Hematopoietic multipotent progenitor cell (in vitro differentiated cells): ENCODE data around the gene GRAP. TPM values are rescaled to one million over a fixed set of nuclear protein-coding genes. Genes with fewer than 3 reads are reported as not detected.

Experiments
- DNase-seq, 3 donors: peaks; one replicate each; pipeline ENCODE4 v3.0.0-alpha.2; 2011 to 2015; ENCODE audit warnings: low read depth in 2 of 3, low spot score in 2 of 3
- total RNA-seq: library from RNA; depleted of rRNA; stranded (reverse); fragments of >200 nt; gene quantifications from one replicate; pipeline ENCODE4 v1.2.3, GENCODE V29; 2012

Gene GRAP
- total RNA-seq, 1 donor, result 22.9 TPM

- DNase-seq, result peak; percentile 61 to 90 (median 70)
Measured at GRCh38 chr17:19004421-19005136, 42.2 kb downstream of the GRAP start, which contains the start of gene FAM83G. FAM83G (minus strand) TSS chr17:19004764; CDS start chr17:19004041, 723 bp downstream.

GRCh38 chr17:19003543-19004420, 43.0 kb downstream of the GRAP start:
- no peak for DNase-seq

DNA sequence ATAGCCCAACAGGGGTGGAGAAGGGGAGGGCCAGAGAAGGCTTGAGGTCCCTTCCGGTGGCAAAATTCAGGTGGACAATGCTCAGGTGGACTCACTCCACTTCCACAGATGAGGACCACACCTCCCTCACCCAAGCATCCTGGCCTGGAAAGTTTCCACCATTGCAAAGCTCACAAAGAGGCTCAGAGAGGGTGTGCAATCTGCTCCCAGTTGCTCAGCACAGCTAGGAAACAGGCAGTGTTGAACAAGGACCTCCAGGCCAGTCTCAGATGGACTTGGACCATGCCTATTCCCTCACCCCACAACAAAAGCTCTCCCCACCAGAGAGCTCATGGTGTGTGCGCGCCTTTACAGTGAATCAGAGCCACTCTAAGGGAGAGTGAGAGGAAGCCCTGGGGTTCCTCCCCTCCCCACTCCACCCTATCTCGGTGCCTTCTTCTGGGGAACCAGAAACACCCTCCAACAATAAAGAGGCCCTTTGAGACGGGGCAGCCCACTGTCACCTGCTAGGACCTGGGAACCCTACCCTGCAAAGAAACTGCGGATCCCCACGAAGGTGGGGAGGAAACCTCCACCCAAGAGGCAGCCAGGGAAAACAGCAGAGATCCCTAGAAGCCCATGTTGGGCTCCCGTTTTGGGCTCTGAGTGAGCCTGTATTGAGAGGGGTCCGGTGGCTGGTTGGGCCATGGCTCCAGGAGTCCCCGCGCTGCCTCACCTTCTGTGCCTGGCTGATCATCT, 43.8 kb downstream of the GRAP start:
- no peak for DNase-seq

GRCh38 chr17:19001907-19002590, 44.7 kb downstream of the GRAP start:
- DNase-seq, result no peak

GRCh38 chr17:19000531-19001325, 46.0 kb downstream of the GRAP start:
- no peak for DNase-seq

- DNase-seq, result no peak
Measured at GRCh38 chr17:18999911-19000310, 46.8 kb downstream of the GRAP start.

DNA sequence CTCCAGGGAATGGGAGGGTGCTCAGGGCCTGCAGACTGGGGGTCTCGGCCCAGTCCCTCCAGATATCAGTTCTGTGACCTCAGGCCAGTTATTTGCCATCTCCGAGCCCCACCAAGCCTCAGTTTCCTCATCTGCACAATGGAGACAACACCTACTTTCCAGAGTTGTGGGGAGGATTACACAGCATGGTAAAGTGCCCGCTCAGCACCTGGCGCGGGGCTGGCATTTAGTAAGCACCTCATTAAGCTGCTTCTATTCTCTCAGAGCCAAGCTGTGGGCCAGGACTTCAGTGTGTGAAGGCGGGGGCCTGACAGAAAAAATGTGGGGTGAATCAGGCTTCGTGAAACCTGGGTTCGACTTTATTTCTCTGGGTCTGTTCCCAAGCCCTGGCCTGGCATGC, 47.4 kb downstream of the GRAP start:
- no peak for DNase-seq

DNA sequence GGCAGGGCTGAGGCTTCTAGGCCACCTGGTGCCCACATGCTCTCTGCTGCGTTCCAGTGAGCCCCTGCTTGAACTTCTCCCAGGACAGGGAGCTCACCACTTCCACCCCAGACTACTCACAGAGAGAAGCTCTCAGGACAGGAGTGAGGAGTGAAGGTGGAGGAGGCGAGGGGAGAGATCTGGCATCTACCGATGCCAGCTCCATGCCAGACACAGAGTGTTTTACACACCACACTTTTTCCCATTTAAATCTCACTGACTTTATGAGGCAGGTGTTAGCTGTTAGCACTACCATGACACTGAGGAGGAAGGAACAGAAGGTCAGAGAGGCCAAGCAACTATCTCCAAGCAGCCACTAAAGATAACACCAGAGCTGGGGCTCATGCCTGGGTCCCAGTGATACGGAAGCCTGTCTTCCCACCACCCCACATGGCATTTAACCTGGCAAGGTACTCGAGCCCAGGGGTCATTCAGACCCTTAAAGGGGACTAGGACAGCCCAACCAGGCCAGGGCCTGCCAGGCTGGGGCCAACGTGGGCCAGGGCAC, 49.0 kb downstream of the GRAP start:
- DNase-seq, result no peak

DNA sequence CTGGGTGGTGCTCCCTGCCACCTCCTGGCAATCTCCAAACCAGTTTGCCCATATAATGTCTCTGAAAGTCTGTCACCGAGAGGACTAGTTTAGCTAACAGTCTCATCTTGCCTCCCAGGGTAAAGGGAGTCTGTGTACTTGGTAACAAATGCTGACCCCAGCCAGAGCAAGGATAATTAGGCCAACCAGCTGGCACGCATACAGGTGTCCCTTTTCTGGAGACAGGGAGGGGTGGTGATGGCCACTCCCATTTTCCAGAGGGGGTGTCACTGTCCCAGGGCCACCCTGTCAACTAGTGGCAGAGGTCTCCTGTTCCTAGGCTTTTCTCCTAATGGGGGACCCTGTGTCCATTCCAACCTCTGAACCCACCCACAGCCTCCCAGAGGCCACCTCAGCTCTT, 50.3 kb downstream of the GRAP start:
- no peak for DNase-seq

GRCh38 chr17:18995220-18995619, 51.5 kb downstream of the GRAP start:
- no peak for DNase-seq

DNA sequence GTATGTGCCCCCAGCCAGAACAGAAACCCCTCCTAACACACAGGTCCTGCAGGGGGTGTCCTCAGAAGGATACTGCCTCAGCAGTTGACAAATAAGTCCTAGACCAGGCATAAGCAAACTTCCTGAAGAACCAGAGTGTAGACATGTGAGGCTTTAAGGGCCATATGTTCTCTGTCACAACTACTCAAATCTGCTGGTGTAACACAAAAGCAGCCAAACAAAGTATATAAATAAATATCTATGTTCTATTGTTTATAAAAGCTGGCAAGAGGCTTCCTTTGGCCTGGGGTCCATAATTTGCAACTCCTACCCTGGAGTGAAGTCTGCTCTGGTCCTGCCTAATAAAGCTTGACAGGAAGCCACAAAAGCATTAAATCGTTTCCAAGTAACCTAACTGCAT, 52.1 kb downstream of the GRAP start:
- DNase-seq, result no peak

DNA sequence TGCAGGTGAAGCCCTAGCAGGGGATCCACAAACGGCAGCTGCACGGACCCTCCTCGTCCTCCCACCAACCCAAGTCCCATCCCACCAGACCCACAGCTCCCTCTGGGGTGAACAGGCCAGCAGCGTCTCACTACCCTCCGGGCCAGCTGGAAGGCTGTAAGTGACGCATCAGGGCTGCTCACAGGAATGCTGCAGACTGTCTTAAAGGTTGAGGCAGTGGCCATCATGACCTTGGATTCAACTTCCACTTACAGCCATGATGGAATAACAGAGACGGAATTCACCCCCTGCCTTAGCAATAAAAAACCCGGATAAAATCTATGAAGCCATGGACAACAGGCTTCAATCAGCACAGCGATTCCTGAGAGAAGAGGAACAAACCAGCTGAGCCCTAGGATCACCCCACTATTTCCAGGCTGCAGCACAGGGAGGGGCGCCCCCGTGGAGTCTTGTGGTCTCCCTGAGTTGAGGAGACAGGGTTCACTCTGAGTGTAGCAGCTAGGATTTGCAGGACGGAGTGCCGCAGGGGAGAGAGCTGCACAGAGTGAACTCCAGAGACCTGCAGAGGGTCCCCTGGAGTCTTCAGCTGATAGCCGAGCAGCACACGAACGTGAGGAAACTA, 52.7 kb downstream of the GRAP start:
- DNase-seq, result no peak

DNA sequence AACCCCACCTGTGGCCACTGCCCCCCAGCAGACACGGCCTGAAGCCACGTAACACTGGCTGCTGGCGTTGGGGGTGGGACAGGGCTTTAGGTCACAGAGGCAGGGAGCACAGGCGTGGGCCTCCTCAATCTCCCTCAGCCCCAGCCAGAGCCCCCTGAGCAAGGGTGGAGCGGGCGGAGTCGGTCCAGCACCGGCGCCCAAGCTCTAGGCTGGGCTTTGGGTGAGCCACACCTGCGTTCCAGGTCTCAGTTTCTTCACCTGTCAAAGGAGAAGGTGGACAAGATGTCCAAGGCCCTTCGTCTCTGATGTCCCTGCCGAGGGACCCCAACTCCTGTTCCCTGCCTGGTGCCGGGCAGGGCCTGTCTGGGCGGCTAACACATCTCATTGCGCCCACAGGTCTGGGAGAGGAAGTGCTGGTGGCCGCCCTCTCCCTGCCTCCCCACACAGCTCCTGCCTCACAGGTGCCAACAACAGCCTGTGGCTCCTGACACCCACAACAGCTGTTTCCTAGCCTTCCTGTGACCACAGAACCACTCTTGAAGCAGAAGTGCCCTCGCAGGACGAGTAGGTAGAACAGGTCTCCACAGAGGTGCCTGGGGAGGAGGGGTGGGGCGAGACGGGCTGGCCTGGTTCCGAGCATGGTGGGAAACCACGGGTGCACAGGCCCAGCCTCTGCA, 54.2 kb downstream of the GRAP start:
- DNase-seq, result peak in 2 of 3 donors; percentile 92 to 97

DNA sequence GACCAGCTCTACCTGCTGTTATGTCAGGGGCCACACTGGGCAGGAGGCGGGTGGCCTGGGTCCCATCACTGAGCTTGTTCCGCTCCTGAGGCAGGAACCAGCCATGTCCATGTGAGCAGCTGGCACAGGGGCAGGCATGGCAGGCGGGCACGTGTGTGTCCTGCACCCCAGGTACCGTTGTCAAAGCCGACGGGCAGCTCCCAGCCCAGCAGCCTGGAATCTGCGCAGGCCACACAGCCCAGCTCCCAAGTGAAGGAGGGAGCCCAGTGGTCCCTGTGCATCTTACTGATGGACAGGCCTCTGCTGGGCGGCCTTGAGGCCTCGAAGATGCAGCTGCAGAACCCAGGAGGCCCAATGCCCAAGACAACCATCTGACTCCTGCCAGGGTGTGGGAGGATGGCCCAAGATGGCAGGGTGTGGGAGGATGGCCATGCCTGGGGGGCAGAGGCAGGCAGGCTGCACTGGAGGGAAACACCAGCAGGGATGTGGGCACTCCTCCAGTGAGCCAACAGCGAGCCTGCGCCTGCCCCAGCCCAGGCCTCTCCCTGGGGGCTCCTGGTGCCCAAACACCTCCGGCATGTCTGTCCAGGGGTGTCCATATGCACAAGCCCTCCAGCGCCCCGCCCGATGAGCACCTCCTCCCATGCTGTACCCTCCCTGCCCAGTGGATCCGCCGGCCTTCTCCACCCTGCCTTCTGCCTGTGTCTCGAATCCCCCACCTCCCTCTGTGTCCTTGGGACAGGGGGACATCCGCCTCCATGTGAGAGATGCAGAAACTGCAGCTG, 55.0 kb downstream of the GRAP start:
- DNase-seq, result no peak

GRCh38 chr17:18990331-18990730, 56.4 kb downstream of the GRAP start:
- no peak for DNase-seq

- DNase-seq, result no peak
Measured at GRCh38 chr17:18988546-18989173, 58.1 kb downstream of the GRAP start.

- DNase-seq, result no peak
Measured at GRCh38 chr17:18987862-18988545, 58.8 kb downstream of the GRAP start.
